Effector memory CD4-positive, alpha-beta T cell (primary cell): ENCODE results near the gene RFX3.

Experiments
- DNase-seq, 3 donors: peaks; one replicate each; pipeline ENCODE4 v3.0.0-alpha.2; 2020
- H3K27ac ChIP-seq: 2 replicates; pipeline ENCODE4 v1.7.0; 2013; ENCODE audit warnings: mild to moderate bottlenecking, low read length, moderate library complexity; ENCODE audit not compliant: insufficient read depth, poor library complexity, severe bottlenecking
- H3K27me3 ChIP-seq: replicated peaks from 2 replicates; pipeline ENCODE4 v1.7.0; 2013; ENCODE audit warnings: mild to moderate bottlenecking, low read length; ENCODE audit not compliant: insufficient read depth, control insufficient read depth, poor library complexity, severe bottlenecking
- H3K36me3 ChIP-seq: 2 replicates; pipeline ENCODE4 v1.7.0; 2013; ENCODE audit warnings: mild to moderate bottlenecking, low read length, moderate library complexity; ENCODE audit not compliant: control insufficient read depth, insufficient read depth
- H3K4me1 ChIP-seq: 2 replicates; pipeline ENCODE4 v1.7.0; 2013; ENCODE audit warnings: low read length, mild to moderate bottlenecking; ENCODE audit not compliant: control insufficient read depth, insufficient read depth, poor library complexity, severe bottlenecking
- H3K4me3 ChIP-seq: 2 replicates; pipeline ENCODE4 v1.7.0; 2013; ENCODE audit warnings: low read length, low read depth, mild to moderate bottlenecking; ENCODE audit not compliant: insufficient read depth, poor library complexity, severe bottlenecking
- H3K9me3 ChIP-seq: 2 replicates; pipeline ENCODE4 v1.7.0; 2013; ENCODE audit warnings: mild to moderate bottlenecking, low read length, moderate library complexity; ENCODE audit not compliant: control insufficient read depth

The RFX3 gene

GRCh38 chr9:3413984-3414383, 111.8 kb downstream of the RFX3 start:
- Histone ChIP-seq H3K4me3 (no peak overlapping the region), H3K4me1 (no peaks in the 10 kb centered on the region), H3K27me3 (no peaks in the 10 kb centered on the region), H3K36me3 (no peaks in the 10 kb centered on the region), H3K27ac (no peak overlapping the region), H3K9me3 (no peaks in the 10 kb centered on the region)
- DNase-seq: no peak

- H3K4me1 ChIP-seq: no peaks in the 10 kb centered on the region
- H3K27me3 ChIP-seq: no peaks in the 10 kb centered on the region
- no peaks in the 10 kb centered on the region for H3K36me3 ChIP-seq
- DNase-seq: no peak
- H3K27ac ChIP-seq: no peak overlapping the region
- no peaks in the 10 kb centered on the region for H3K9me3 ChIP-seq
- H3K4me3 ChIP-seq: no peak overlapping the region
Observed at GRCh38 chr9:3410461-3410860, 115.3 kb downstream of the RFX3 start.

GRCh38 chr9:3409453-3409852, 116.3 kb downstream of the RFX3 start:
- Histone ChIP-seq H3K27ac (no peak overlapping the region), H3K4me1 (no peaks in the 10 kb centered on the region), H3K36me3 (no peaks in the 10 kb centered on the region), H3K9me3 (no peaks in the 10 kb centered on the region), H3K27me3 (no peaks in the 10 kb centered on the region), H3K4me3 (no peak overlapping the region)
- DNase-seq: no peak

GRCh38 chr9:3403315-3403714, 122.5 kb downstream of the RFX3 start:
- H3K9me3 ChIP-seq: no peaks in the 10 kb centered on the region
- H3K27me3 ChIP-seq: no peaks in the 10 kb centered on the region
- H3K27ac ChIP-seq: no peak overlapping the region
- DNase-seq: no peak
- H3K4me1 ChIP-seq: no peaks in the 10 kb centered on the region
- no peak overlapping the region for H3K4me3 ChIP-seq
- H3K36me3 ChIP-seq: no peaks in the 10 kb centered on the region

GRCh38 chr9:3401221-3401954, 124.4 kb downstream of the RFX3 start:
- no peak overlapping the region for H3K27ac ChIP-seq
- H3K9me3 ChIP-seq: no peaks in the 10 kb centered on the region
- no peaks in the 10 kb centered on the region for H3K36me3 ChIP-seq
- DNase-seq: no peak
- H3K4me3 ChIP-seq: no peak overlapping the region
- H3K4me1 ChIP-seq: no peaks in the 10 kb centered on the region
- no peaks in the 10 kb centered on the region for H3K27me3 ChIP-seq

- DNase-seq: no peak
- H3K4me3 ChIP-seq: peak overlapping the region; percentile 2
- no peaks in the 10 kb centered on the region for H3K4me1 ChIP-seq
- H3K36me3 ChIP-seq: peaks cover 3% of the 10 kb centered on the region
- H3K27me3 ChIP-seq: no peaks in the 10 kb centered on the region
- no peaks in the 10 kb centered on the region for H3K9me3 ChIP-seq
- peak overlapping the region; percentile 8 for H3K27ac ChIP-seq
Observed at GRCh38 chr9:3398232-3398648, 127.6 kb downstream of the RFX3 start.

- Histone ChIP-seq H3K4me1 (no peaks in the 10 kb centered on the region), H3K36me3 (peaks cover 3% of the 10 kb centered on the region), H3K4me3 (no peak overlapping the region), H3K27ac (no peak overlapping the region), H3K27me3 (no peaks in the 10 kb centered on the region), H3K9me3 (no peaks in the 10 kb centered on the region)
- DNase-seq: no peak
Observed at GRCh38 chr9:3397766-3398165, 128.0 kb downstream of the RFX3 start.

- Histone ChIP-seq H3K27ac (no peak overlapping the region), H3K9me3 (no peaks in the 10 kb centered on the region)
- DNase-seq: no peak
Observed at GRCh38 chr9:3391414-3391813, 134.4 kb downstream of the RFX3 start.

GRCh38 chr9:3386753-3387152, 139.0 kb downstream of the RFX3 start:
- Histone ChIP-seq H3K27ac (no peak overlapping the region), H3K4me3 (no peak overlapping the region), H3K27me3 (no peaks in the 10 kb centered on the region), H3K36me3 (no peaks in the 10 kb centered on the region), H3K4me1 (no peaks in the 10 kb centered on the region), H3K9me3 (no peaks in the 10 kb centered on the region)
- no peak for DNase-seq

More at GRCh38 chr9:3391414-3391813, 134.4 kb downstream of the RFX3 start:
- Histone ChIP-seq H3K36me3 (peaks cover 3% of the 10 kb centered on the region), H3K4me1 (no peaks in the 10 kb centered on the region), H3K27me3 (no peaks in the 10 kb centered on the region), H3K4me3 (no peak overlapping the region)

- Histone ChIP-seq H3K9me3 (no peaks in the 10 kb centered on the region), H3K27ac (no peak overlapping the region), H3K4me3 (no peak overlapping the region), H3K4me1 (no peaks in the 10 kb centered on the region), H3K27me3 (no peaks in the 10 kb centered on the region), H3K36me3 (no peaks in the 10 kb centered on the region)
- DNase-seq: no peak
Observed at GRCh38 chr9:3385871-3386270, 139.9 kb downstream of the RFX3 start.
